K562 (cell line): ENCODE results near the gene ADGRB3. TPM values are rescaled to one million over a fixed set of nuclear protein-coding genes. Genes with fewer than 3 reads are reported as not detected.

Experiments used
- ATAC-seq: fragments of 200-7000 bp; cut with Tn5 transposase; 3 replicates; pipeline ENCODE4 v1.9.1; 2020; ENCODE audit warnings: moderate library complexity
- BruUV-seq: library from RNA; stranded (reverse); fragments of 400-500 nt; replicated peaks from 2 replicates; lab custom pipeline; 2021; lab: Mats Ljungman, UMichigan
- CTCF ChIA-PET: fragments of 300-600 bp; formaldehyde crosslinking; extraction: SDS; loops from one replicate; lab custom pipeline; 2021; ENCODE audit warnings: low intra/inter-chr PET ratio; lab: Yijun Ruan, JAX
- POLR2A ChIA-PET: fragments of 300-600, 350-650 bp; sonication (Branson Sonifier 250); formaldehyde crosslinking; extraction: SDS; loops from one replicate; lab custom pipeline; 2021; ENCODE audit warnings: antibody characterized with exemption, inconsistent platforms; lab: Yijun Ruan, JAX
- DNase-seq, 4 experiments: peaks; one replicate each; pipeline versions ENCODE4 v3.0.0 to v3.0.0-alpha.2; 2011 to 2018; ENCODE audit warnings: low spot score in 3 of 4, mixed read lengths in 3 of 4; ENCODE audit errors: extremely low read depth in 1 of 4
- FAIRE-seq: peaks from 2 replicates; lab custom pipeline; 2011; peaks lifted over from hg19 to GRCh38; lab: Jason Lieb, UNC
- H2AFZ ChIP-seq: 2 replicates; pipeline ENCODE4 v1.6.0; 2011; ENCODE audit warnings: low read depth, low read length, control low read depth, inconsistent platforms
- H3K27ac ChIP-seq: fragments of 200-600 bp; 3 replicates; pipeline ENCODE4 v1.8.0; 2011; ENCODE audit warnings: low read depth, mild to moderate bottlenecking, control low read depth, inconsistent platforms, low read length, moderate library complexity, mixed read lengths; ENCODE audit errors: extremely low read depth
- H3K27me3 ChIP-seq, 2 experiments: fragments of 300-600 bp in 1 of 2; 2 replicates in 1 of 2; 3 replicates in 1 of 2; pipeline versions ENCODE4 v1.6.0 to v1.8.0; 2011; ENCODE audit warnings: inconsistent platforms in 2 of 2, low read length in 2 of 2, mild to moderate bottlenecking in 1 of 2, mixed read lengths in 1 of 2, moderate library complexity in 1 of 2; ENCODE audit not compliant: control insufficient read depth in 2 of 2, insufficient read depth in 2 of 2
- H3K36me3 ChIP-seq: fragments of 300-600 bp; 3 replicates; pipeline ENCODE4 v1.8.0; 2011; ENCODE audit warnings: mild to moderate bottlenecking, low read length, inconsistent platforms; ENCODE audit not compliant: control insufficient read depth, insufficient read depth
- H3K4me1 ChIP-seq, 2 experiments: fragments of 200-600 bp in 1 of 2; replicated peaks in 1 of 2; 2 replicates in 1 of 2; 3 replicates in 1 of 2; pipeline versions ENCODE4 v1.5.1 to v1.8.0; 2011; ENCODE audit warnings: inconsistent platforms in 2 of 2, low read length in 2 of 2, mild to moderate bottlenecking in 1 of 2, mixed read lengths in 1 of 2, moderate library complexity in 1 of 2; ENCODE audit not compliant: control insufficient read depth in 2 of 2, insufficient read depth in 2 of 2
- H3K4me2 ChIP-seq: 2 replicates; pipeline ENCODE4 v1.6.1; 2011; ENCODE audit warnings: low read length, control low read depth, inconsistent platforms, mixed read lengths; ENCODE audit not compliant: insufficient read depth
- H3K4me3 ChIP-seq: fragments of 200-600 bp; sonication (generic), shearing (Covaris generic); 2 replicates; pipeline ENCODE4 v1.5.1; 2016; ENCODE audit warnings: control low read depth, inconsistent platforms
- H3K79me2 ChIP-seq: fragments of 200-600 bp; 3 replicates; pipeline ENCODE4 v1.8.0; 2011; ENCODE audit warnings: low read length, inconsistent platforms; ENCODE audit not compliant: control insufficient read depth, insufficient read depth
- H3K9ac ChIP-seq, 2 experiments: 2 replicates each; pipeline versions ENCODE4 v1.6.0 to v1.6.1; 2011; ENCODE audit warnings: low read depth in 2 of 2, low read length in 2 of 2, control low read depth in 1 of 2, inconsistent platforms in 1 of 2, mild to moderate bottlenecking in 1 of 2, mixed read lengths in 1 of 2; ENCODE audit not compliant: insufficient read depth in 1 of 2
- H3K9me1 ChIP-seq: one replicate; pipeline ENCODE4 v1.6.0; 2011; ENCODE audit warnings: inconsistent platforms, mild to moderate bottlenecking, low read length, moderate library complexity; ENCODE audit not compliant: control insufficient read depth, insufficient read depth
- H3K9me3 ChIP-seq: replicated peaks from 2 replicates; pipeline ENCODE4 v1.5.1; 2011; ENCODE audit warnings: low read depth, low read length, inconsistent platforms; ENCODE audit not compliant: control insufficient read depth, insufficient read depth
- H4K20me1 ChIP-seq: replicated peaks from 2 replicates; pipeline ENCODE4 v1.6.1; 2011; ENCODE audit warnings: low read length, inconsistent platforms, mixed read lengths; ENCODE audit not compliant: control insufficient read depth, insufficient read depth
- ARID1B ChIP-seq: fragments of 450-650 bp; IDR thresholded peaks from 2 replicates; pipeline ENCODE4 v1.6.1; 2016; ENCODE audit warnings: antibody characterized with exemption, mild to moderate bottlenecking, inconsistent platforms
- ATF3 ChIP-seq, 2 experiments: fragments of 450-650 bp in 1 of 2; sonication (generic) in 1 of 2; formaldehyde crosslinking in 1 of 2; IDR thresholded peaks in 1 of 2; conservative IDR thresholded peaks in 1 of 2; 2 replicates each; pipeline versions ENCODE4 v1.6.1 to v1.8.1; 2016 to 2023; ENCODE audit warnings: mild to moderate bottlenecking in 2 of 2, moderate library complexity in 2 of 2, inconsistent platforms in 1 of 2, missing genetic modification reagents in 1 of 2
- BRD4 ChIP-seq: fragments of 200-600 bp; sonication (generic); IDR thresholded peaks from 2 replicates; pipeline ENCODE4 v1.6.1; 2017; ENCODE audit warnings: inconsistent platforms
- CCNT2 ChIP-seq: IDR thresholded peaks from 2 replicates; pipeline ENCODE4 v1.6.1; 2011; ENCODE audit warnings: borderline replicate concordance, low read depth, mild to moderate bottlenecking, moderate library complexity, mixed read lengths, low read length; ENCODE audit not compliant: insufficient read length; ENCODE audit errors: extremely low read depth
- CEBPB ChIP-seq: fragments of 450-650 bp; IDR thresholded peaks from 2 replicates; pipeline ENCODE4 v1.6.1; 2016; ENCODE audit warnings: missing genetic modification characterization, missing compliant biosample characterization
- CEBPG ChIP-seq, 3 experiments: fragments of 200-800 bp in 1 of 3; sonication (Bioruptor generic) in 1 of 3; sonication (generic) in 1 of 3; formaldehyde crosslinking in 1 of 3; IDR thresholded peaks in 2 of 3; conservative IDR thresholded peaks in 1 of 3; 2 replicates each; pipeline versions ENCODE4 v1.6.1 to v1.8.0; 2016 to 2022; ENCODE audit warnings: missing compliant biosample characterization in 2 of 3, missing genetic modification characterization in 2 of 3, mild to moderate bottlenecking in 1 of 3, missing genetic modification reagents in 1 of 3
- DPF2 ChIP-seq: fragments of 450-650 bp; IDR thresholded peaks from 2 replicates; pipeline ENCODE4 v1.6.1; 2016
- E2F8 ChIP-seq: fragments of 450-650 bp; IDR thresholded peaks from 2 replicates; pipeline ENCODE4 v1.7.1; 2018; ENCODE audit warnings: mild to moderate bottlenecking, low read depth; ENCODE audit not compliant: partially characterized antibody
- GATAD2B ChIP-seq: fragments of 450-650 bp; IDR thresholded peaks from 2 replicates; pipeline ENCODE4 v1.6.1; 2017; ENCODE audit warnings: mild to moderate bottlenecking, borderline replicate concordance
- NFIC ChIP-seq: fragments of 450-650 bp; IDR thresholded peaks from 2 replicates; pipeline ENCODE4 v1.6.1; 2017; ENCODE audit warnings: mild to moderate bottlenecking, inconsistent platforms
- NR2F6 ChIP-seq: fragments of 450-650 bp; formaldehyde crosslinking; IDR thresholded peaks from 2 replicates; pipeline ENCODE4 v1.4.0; 2020; ENCODE audit warnings: mild to moderate bottlenecking
- RCOR1 ChIP-seq, 2 experiments: IDR thresholded peaks; 2 replicates each; pipeline ENCODE4 v1.6.1; 2012; ENCODE audit warnings: low read depth in 2 of 2, low read length in 2 of 2, borderline replicate concordance in 1 of 2, improper control_type of control experiment in 1 of 2
- STAT5A ChIP-seq: IDR thresholded peaks from 2 replicates; pipeline ENCODE4 v1.6.1; 2012; ENCODE audit warnings: low read length, inconsistent platforms, borderline replicate concordance
- TEAD4 ChIP-seq, 2 experiments: sonication (generic) in 1 of 2; formaldehyde crosslinking in 1 of 2; IDR thresholded peaks; 2 replicates each; pipeline versions ENCODE4 v1.6.1 to v1.8.0; 2012 to 2022; ENCODE audit warnings: borderline replicate concordance in 1 of 2, inconsistent platforms in 1 of 2, low read length in 1 of 2, mild to moderate bottlenecking in 1 of 2, missing genetic modification reagents in 1 of 2
- ZFP36 ChIP-seq: fragments of 150-350 bp; IDR thresholded peaks from 2 replicates; pipeline ENCODE4 v1.6.1; 2018; ENCODE audit warnings: low read length, low read depth; ENCODE audit not compliant: partially characterized antibody
- in situ Hi-C: fragments of 300-500 bp; cut with MboI; formaldehyde crosslinking; loops from 4 replicates; pipeline ENCODE4 v1.15.0; 2018; ENCODE audit warnings: inconsistent platforms, mixed read lengths
- intact Hi-C: fragments of 100-400 bp; cut with micrococcal nuclease; formaldehyde crosslinking; loops from 2 replicates; pipeline ENCODE4 v1.14.2; 2022
- polyA plus RNA-seq, 8 experiments: library from polyadenylated mRNA; depleted of rRNA in 4 of 8; stranded (reverse) in 5 of 8; unstranded in 3 of 8; fragments of >200 nt; fragmentation: Nextera tagmentation in 2 of 8; fragmentation: Illumina TruSeq in 1 of 8; extraction: Ambion mirVana in 2 of 8; extraction: Trizol in 1 of 8; gene quantifications; 2 replicates each; pipeline versions ENCODE4 v1.2.1 to v1.2.3, GENCODE V29; 2011 to 2014; ENCODE audit warnings: inconsistent platforms in 1 of 8, missing spikeins in 1 of 8
- total RNA-seq, 7 experiments: library from RNA; depleted of rRNA in 6 of 7; stranded (reverse); fragments of >200 nt in 6 of 7; fragmentation: Illumina TruSeq in 2 of 7; extraction: Trizol in 2 of 7; gene quantifications; 2 replicates each; pipeline versions ENCODE4 v1.2.1 to v1.2.3, GENCODE V29; 2011 to 2021; ENCODE audit warnings: low replicate concordance in 1 of 7
- TF ChIP-seq, protein P1 (sequence below): fragments of 450-650 bp; IDR thresholded peaks from 2 replicates; pipeline ENCODE4 v1.6.1; 2014; ENCODE audit warnings: low read depth, mild to moderate bottlenecking, moderate library complexity, borderline replicate concordance

Gene ADGRB3
- total and polyA plus RNA-seq, 9 of the 15 experiments (the other 6 are each of a cell fraction or from before 2014, with no cell fraction given), result 0.90 to 7.8 (median 2.4) TPM

DNA sequence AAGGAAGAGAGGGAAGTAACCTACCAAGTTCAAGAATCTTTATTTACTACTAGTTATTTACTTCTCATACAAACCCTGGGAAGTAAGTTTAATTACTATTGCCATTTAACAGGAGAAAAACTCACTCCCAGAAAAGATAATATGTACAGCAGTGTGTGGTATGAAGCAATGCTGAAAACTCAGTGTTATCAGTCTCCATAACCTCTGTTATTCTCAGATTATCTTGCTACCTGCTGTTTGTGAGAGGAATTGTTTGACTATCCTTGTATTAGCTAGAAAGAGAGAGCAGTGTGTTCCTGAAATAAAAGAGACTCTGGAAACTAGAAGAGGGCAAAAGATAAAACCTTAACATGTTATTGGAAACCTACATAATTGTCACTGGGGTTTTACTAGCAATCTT is 38.2 kb downstream of the ADGRB3 start:
- intact Hi-C loops (no loop called here), in situ Hi-C loops (no loop called here)
- Histone ChIP-seq H3K9ac (no peak overlapping the region; a peak in 1 of 4 replicates), H3K4me3 (no peak overlapping the region), H3K27me3 (no peaks in the 10 kb centered on the region), H2AFZ (no peak overlapping the region), H3K4me1 (peaks cover 0 to 11% of the 10 kb centered on the region in 2 experiments; a peak in 2 of 5 replicates), H3K36me3 (0 out of 3 replicates have a peak, but pooled peaks cover 3% of the 10 kb centered on the region), H4K20me1 (no peaks in the 10 kb centered on the region), H3K4me2 (no peak overlapping the region), H3K79me2 (peaks cover 11% of the 10 kb centered on the region; the same call in 1 of the 3 replicates), H3K27ac (no peak overlapping the region; the same call in 2 of the 3 replicates), H3K9me3 (no peaks in the 10 kb centered on the region), H3K9me1 (no peaks in the 10 kb centered on the region)
- ATAC-seq (peak; percentile 62), FAIRE-seq (peak; percentile 32), DNase-seq (no peak)
- POLR2A ChIA-PET, result interaction anchor here (1.2 kb wide), 1 partner anchor 36 kb away, joined by 3 read pairs; no protein-coding TSS in a partner anchor
- no TSS peak for BruUV-seq
- CTCF ChIA-PET, result no interaction called here
- peak; percentile 84 for TF ChIP-seq CEBPB (tag)
- TF ChIP-seq ATF3 (IDR thresholded peaks at IDR 0.05), result 0 out of 2 replicates have a peak, but pooled peaks have one; percentile 8
- no peak for TF ChIP-seq ATF3 (CRISPR knock-in tag; conservative IDR thresholded peaks at IDR 0.05)
- TF ChIP-seq DPF2, result peak; percentile 64
- TF ChIP-seq GATAD2B, result 0 out of 2 replicates have a peak, but pooled peaks have one; percentile 17
- no peak for TF ChIP-seq NR2F6 (CRISPR knock-in tag)
- TF ChIP-seq CCNT2, result peak; percentile 56
- TF ChIP-seq TEAD4 (IDR thresholded peaks at IDR 0.05; ENCODE audit: low read length), result peak; percentile 69
- no peak for TF ChIP-seq TEAD4 (CRISPR knock-in tag; IDR thresholded peaks at IDR 0.05; ENCODE audit: borderline replicate concordance)
- TF ChIP-seq STAT5A, result peak; percentile 52; the same call in 1 of the 2 replicates
- no peak for TF ChIP-seq CEBPG (CRISPR knock-in tag; IDR thresholded peaks at IDR 0.05)
- TF ChIP-seq CEBPG (tag; conservative IDR thresholded peaks at IDR 0.05 in 1 of 2, IDR thresholded peaks at IDR 0.05 in 1 of 2), result peak in 1 of 2 experiments; percentile 24; a peak in 1 of 4 replicates
- TF ChIP-seq E2F8, result no peak
- peak; percentile 77 for TF ChIP-seq ARID1B
- TF ChIP-seq, protein P1, sequence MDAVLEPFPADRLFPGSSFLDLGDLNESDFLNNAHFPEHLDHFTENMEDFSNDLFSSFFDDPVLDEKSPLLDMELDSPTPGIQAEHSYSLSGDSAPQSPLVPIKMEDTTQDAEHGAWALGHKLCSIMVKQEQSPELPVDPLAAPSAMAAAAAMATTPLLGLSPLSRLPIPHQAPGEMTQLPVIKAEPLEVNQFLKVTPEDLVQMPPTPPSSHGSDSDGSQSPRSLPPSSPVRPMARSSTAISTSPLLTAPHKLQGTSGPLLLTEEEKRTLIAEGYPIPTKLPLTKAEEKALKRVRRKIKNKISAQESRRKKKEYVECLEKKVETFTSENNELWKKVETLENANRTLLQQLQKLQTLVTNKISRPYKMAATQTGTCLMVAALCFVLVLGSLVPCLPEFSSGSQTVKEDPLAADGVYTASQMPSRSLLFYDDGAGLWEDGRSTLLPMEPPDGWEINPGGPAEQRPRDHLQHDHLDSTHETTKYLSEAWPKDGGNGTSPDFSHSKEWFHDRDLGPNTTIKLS, result no peak
- TF ChIP-seq RCOR1 (IDR thresholded peaks at IDR 0.05; ENCODE audit: borderline replicate concordance in 1 of 2, low read depth in 2 of 2, low read length in 2 of 2), result peak in 1 of 2 experiments; percentile 51; a peak in 1 of 4 replicates
- TF ChIP-seq ZFP36, result no peak
- no peak for TF ChIP-seq BRD4
- TF ChIP-seq NFIC, result 0 out of 2 replicates have a peak, but pooled peaks have one; percentile 12
